ENCODE measurements around the gene TK1. TPM values are rescaled to one million over a fixed set of nuclear protein-coding genes. Genes with fewer than 3 reads are reported as not detected.

Gene TK1
- total RNA-seq, 4 donors from 2014 or later, result 7.4 to 27.9 (median 9.4) TPM

DNA sequence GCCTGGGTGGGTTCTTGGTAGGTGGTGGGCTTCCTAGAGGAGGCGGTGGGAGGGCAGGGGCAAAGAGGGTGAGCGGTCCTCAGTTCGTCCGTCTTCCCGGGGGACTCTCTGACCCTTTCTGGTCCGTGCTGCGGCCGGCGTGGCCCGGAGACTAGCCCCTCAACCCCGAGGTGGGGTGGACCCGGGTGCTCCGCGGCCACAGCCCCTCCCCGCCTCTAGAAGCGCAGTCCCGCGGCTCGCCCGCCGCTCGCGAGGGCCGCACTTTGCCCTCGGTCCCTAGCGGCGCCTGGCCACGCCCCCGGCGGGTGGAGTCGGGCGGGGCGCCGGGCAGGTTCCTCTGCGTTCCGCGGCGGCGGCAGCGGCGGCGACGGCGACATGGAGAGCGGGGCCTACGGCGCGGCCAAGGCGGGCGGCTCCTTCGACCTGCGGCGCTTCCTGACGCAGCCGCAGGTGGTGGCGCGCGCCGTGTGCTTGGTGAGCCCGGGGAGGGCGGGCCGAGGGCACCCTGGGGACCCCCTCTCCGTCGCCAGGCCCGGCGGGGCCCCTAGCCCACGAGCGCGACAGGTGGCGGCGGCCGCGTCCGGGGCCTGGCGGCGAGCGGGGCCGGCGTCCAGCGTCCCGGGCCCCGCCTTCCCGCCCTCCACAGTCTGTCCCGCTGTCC, 18.5 kb downstream of the TK1 start, which contains the start of gene SYNGR2:
Gene SYNGR2 (plus strand): TSS at position 340 of the 661 bp plus-strand sequence. CDS start 36 bp downstream, at position 376.
- H3K4me1 ChIP-seq, result peaks cover 33 to 56% (median 44%) of the 10 kb centered on the region in 4 donors
- no peaks in the 10 kb centered on the region for H3K36me3 ChIP-seq
- TF ChIP-seq EP300 (IDR thresholded peaks at IDR 0.05; ENCODE audit: low read depth) (no peak), POLR2A (IDR thresholded peaks at IDR 0.05) (peak; percentile 58), POLR2AphosphoS5 (IDR thresholded peaks at IDR 0.05) (peak; percentile 67 to 94 (median 93))
- TF ChIP-seq, protein P1, sequence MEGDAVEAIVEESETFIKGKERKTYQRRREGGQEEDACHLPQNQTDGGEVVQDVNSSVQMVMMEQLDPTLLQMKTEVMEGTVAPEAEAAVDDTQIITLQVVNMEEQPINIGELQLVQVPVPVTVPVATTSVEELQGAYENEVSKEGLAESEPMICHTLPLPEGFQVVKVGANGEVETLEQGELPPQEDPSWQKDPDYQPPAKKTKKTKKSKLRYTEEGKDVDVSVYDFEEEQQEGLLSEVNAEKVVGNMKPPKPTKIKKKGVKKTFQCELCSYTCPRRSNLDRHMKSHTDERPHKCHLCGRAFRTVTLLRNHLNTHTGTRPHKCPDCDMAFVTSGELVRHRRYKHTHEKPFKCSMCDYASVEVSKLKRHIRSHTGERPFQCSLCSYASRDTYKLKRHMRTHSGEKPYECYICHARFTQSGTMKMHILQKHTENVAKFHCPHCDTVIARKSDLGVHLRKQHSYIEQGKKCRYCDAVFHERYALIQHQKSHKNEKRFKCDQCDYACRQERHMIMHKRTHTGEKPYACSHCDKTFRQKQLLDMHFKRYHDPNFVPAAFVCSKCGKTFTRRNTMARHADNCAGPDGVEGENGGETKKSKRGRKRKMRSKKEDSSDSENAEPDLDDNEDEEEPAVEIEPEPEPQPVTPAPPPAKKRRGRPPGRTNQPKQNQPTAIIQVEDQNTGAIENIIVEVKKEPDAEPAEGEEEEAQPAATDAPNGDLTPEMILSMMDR (IDR thresholded peaks at IDR 0.05), result no peak
- H3K4me3 ChIP-seq, result peak within 1 kb of the TSS; percentile 69 to 96 (median 93)
- H3K27me3 ChIP-seq, result no peaks in the 10 kb centered on the region
- WGBS, 2 donors (ENCODE audit: low coverage in 1 of 2), result 0% methylated on average over 46 of the region's 84 CpGs; no CpG with 5 or more reads in 1 of the 2 donors
- in situ Hi-C loops (cut with MboI; ENCODE audit: low pct_ligation_motif_present in 1 of 4, low pct_unique_long_range_greater_than_20kb in 1 of 4, low sequenced_read_pairs in 3 of 4) (no loop called here), intact Hi-C loops (cut with DNase I; ENCODE audit: low total_unique reads) (no loop called here)
- DNase-seq, result peak; percentile 91
- peak within 1 kb of the TSS; percentile 90 to 95 (median 92) for H3K27ac ChIP-seq
- no peaks in the 10 kb centered on the region for H3K9me3 ChIP-seq

DNA sequence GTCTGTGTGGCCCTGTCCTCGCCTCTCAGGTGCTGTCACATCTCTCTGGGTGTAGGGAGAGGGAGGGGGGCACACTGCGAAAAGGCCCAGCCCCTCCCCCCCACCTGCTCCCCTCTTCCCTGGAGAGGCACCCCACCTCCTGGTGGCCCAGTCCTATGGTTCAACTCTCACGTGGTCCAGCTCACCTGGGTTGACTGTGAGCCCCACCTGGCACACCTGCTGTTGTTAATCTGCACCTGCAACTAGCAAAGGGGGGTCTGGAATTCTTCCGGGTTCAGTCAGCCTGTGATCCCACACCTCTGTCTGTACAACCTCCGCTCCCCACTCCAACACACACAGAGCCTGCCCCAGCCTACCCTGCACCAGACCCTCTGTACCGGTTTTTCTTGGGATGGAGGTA, 20.4 kb downstream of the TK1 start:
- H3K27me3 ChIP-seq, result no peaks in the 10 kb centered on the region
- TF ChIP-seq POLR2AphosphoS5 (IDR thresholded peaks at IDR 0.05) (no peak), POLR2A (IDR thresholded peaks at IDR 0.05) (no peak), EP300 (IDR thresholded peaks at IDR 0.05; ENCODE audit: low read depth) (no peak)
- TF ChIP-seq, protein P1 (IDR thresholded peaks at IDR 0.05), result no peak
- H3K4me1 ChIP-seq, result peaks cover 14 to 37% (median 25%) of the 10 kb centered on the region in 4 donors
- intact Hi-C loops (cut with DNase I; ENCODE audit: low total_unique reads), result no loop called here
- H3K4me3 ChIP-seq, result no peak overlapping the region
- peak overlapping the region in 1 of 4 donors; percentile 95 for H3K27ac ChIP-seq
- WGBS, 2 donors (ENCODE audit: low coverage in 1 of 2), result 48% methylated on average over 6 of the region's 6 CpGs; no CpG with 5 or more reads in 1 of the 2 donors
- no peaks in the 10 kb centered on the region for H3K9me3 ChIP-seq
- in situ Hi-C loops (cut with MboI; ENCODE audit: low pct_ligation_motif_present in 1 of 4, low pct_unique_long_range_greater_than_20kb in 1 of 4, low sequenced_read_pairs in 3 of 4), result no loop called here
- H3K36me3 ChIP-seq, result no peaks in the 10 kb centered on the region
- DNase-seq, result no peak

DNA sequence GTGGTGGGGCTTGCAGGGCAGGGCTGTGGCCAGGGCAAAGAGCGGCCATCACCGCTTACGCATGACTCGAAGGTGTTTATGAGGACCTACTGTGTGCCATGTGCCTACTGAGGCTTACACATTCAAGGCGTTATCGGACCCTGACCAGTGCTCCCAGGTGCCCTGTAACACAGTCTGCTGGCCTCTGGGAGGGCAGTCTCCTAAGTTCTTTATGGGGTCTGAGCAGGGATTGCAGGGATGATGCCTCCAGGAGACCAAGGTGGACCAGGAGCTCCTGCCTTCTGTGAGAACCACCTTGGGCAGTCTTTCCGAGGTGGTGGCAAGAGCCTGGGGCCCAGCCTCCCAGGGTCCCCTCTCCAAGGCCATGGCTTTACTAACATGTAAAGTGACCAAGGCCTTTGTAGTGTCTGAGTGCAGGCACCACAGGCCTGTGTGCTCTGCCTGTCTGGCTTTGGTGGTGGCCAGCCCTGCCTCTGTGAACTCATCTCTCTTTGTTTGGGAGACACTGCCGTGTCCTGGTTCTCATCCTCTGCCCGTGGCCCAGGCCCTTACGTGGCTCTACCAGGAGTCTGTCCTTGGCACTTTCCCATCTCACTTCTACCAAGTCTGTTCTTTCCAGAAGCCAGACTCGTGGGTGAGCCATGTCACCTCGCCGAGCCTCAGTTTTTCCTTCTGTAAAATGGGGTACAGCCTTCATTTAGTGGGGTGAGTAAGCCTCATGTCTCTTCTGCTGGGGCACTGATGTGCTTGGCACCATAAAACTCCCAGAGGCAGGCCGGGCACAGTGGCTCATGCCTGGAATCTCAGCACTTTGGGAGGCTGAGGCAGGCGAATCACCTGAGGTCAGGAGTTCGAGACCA, 21.9 kb downstream of the TK1 start:
- Histone ChIP-seq H3K4me1 (peaks cover 7 to 22% (median 15%) of the 10 kb centered on the region in 4 donors), H3K27ac (no peak overlapping the region), H3K9me3 (no peaks in the 10 kb centered on the region), H3K4me3 (no peak overlapping the region), H3K27me3 (no peaks in the 10 kb centered on the region), H3K36me3 (no peaks in the 10 kb centered on the region)
- no peak for TF ChIP-seq POLR2A (IDR thresholded peaks at IDR 0.05)
- TF ChIP-seq, protein P1 (IDR thresholded peaks at IDR 0.05), result no peak
- TF ChIP-seq EP300 (IDR thresholded peaks at IDR 0.05; ENCODE audit: low read depth), result no peak
- no peak for TF ChIP-seq POLR2AphosphoS5 (IDR thresholded peaks at IDR 0.05)
- in situ Hi-C loops (cut with MboI; ENCODE audit: low pct_ligation_motif_present in 1 of 4, low pct_unique_long_range_greater_than_20kb in 1 of 4, low sequenced_read_pairs in 3 of 4), result no loop called here
- DNase-seq, result no peak
- intact Hi-C loops (cut with DNase I; ENCODE audit: low total_unique reads), result no loop called here
- 94% methylated on average over 13 of the region's 16 CpGs; no CpG with 5 or more reads in 1 of the 2 donors for WGBS, 2 donors (ENCODE audit: low coverage in 1 of 2)
